HG03378 (cell line): ENCODE data around the gene C9orf72.
"Not testable (repeated sequence)": the region's sequence is repeated elsewhere in the genome, so short reads cannot be mapped to it uniquely, and the experiment has no call there.

Source experiments
- ATAC-seq: cut with Tn5 transposase; IDR thresholded peaks from one replicate; pipeline ENCODE4 v1.9.1; 2021; ENCODE audit warnings: mild to moderate bottlenecking, moderate library complexity; ENCODE audit not compliant: unreplicated experiment

Gene C9orf72, protein sequence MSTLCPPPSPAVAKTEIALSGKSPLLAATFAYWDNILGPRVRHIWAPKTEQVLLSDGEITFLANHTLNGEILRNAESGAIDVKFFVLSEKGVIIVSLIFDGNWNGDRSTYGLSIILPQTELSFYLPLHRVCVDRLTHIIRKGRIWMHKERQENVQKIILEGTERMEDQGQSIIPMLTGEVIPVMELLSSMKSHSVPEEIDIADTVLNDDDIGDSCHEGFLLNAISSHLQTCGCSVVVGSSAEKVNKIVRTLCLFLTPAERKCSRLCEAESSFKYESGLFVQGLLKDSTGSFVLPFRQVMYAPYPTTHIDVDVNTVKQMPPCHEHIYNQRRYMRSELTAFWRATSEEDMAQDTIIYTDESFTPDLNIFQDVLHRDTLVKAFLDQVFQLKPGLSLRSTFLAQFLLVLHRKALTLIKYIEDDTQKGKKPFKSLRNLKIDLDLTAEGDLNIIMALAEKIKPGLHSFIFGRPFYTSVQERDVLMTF

DNA sequence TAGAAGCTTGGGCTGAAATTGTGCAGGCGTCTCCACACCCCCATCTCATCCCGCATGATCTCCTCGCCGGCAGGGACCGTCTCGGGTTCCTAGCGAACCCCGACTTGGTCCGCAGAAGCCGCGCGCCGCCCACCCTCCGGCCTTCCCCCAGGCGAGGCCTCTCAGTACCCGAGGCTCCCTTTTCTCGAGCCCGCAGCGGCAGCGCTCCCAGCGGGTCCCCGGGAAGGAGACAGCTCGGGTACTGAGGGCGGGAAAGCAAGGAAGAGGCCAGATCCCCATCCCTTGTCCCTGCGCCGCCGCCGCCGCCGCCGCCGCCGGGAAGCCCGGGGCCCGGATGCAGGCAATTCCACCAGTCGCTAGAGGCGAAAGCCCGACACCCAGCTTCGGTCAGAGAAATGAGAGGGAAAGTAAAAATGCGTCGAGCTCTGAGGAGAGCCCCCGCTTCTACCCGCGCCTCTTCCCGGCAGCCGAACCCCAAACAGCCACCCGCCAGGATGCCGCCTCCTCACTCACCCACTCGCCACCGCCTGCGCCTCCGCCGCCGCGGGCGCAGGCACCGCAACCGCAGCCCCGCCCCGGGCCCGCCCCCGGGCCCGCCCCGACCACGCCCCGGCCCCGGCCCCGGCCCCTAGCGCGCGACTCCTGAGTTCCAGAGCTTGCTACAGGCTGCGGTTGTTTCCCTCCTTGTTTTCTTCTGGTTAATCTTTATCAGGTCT, at the start of gene C9orf72:
TSS of gene C9orf72 (minus strand) at position 564 of the 716 bp plus-strand sequence. CDS start 6,361 bp downstream, outside the sequence.
- ATAC-seq: peak; percentile 18

DNA sequence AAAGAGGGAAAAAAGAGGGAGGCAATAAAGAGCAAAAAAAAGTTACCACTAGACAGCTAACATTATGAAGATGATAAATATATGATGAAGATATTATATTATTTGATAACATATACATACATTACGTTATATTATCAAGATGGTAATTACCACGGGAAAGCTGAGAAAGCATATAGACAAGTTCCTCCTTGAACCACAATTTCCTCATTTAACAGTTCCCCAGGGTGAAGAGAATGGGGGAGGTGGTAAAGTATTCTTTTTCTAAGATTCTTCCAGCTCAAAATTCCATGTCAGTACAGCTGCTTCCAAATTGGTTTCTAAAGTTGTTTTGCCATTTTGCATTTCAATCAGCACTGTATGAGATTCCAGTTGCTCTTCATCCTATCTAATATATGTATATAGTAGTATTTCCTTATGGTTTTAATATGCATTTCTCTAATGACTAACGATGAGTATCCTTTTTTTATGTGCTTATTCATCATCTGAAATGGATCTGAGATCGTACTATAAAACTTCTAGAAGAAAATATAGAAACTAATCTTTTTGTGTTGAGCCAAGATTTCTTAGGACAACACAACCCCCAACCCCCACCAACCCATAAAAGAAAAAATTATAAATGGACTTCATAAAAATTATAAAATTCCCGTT, 49.5 kb upstream of the C9orf72 start:
- ATAC-seq: no peak

DNA sequence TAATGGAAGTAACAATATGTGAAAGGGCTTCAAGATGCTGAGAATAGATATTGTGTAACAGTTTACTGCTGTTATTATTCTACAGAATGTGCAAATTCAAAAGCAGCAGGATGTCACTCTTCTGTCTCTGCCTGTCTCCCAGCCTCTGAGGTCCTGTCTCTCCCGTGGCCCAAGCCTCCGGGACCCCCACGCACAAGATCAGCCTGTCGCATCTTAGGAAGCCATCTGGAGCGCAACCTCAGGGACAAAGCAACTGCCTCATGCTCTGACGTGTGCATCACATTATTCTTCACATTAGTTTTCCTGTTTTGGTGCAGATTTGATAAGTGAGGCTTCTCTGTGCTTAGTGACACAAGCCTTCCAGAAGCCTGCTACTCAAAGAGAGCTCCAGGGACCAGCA, 46.5 kb upstream of the C9orf72 start:
- ATAC-seq: no peak

DNA sequence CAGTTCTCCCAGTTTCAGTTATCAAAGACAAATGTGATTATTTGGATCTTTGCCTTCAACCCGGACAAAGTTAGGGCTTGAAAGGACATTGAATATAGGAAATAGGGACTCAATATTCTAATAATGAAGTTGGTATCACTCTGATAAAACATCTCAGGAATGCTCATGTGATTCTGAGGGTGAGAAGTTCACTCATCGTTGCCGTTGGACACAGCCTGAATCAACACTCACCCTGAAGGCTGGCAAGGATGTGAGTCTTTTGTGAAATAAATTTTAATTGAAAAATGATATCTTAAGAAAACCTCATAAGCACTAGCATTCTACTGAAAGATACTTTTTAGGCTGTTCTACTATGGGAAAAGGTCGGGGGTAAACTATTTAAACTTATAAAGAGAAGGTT, 44.8 kb upstream of the C9orf72 start:
- ATAC-seq: no peak

DNA sequence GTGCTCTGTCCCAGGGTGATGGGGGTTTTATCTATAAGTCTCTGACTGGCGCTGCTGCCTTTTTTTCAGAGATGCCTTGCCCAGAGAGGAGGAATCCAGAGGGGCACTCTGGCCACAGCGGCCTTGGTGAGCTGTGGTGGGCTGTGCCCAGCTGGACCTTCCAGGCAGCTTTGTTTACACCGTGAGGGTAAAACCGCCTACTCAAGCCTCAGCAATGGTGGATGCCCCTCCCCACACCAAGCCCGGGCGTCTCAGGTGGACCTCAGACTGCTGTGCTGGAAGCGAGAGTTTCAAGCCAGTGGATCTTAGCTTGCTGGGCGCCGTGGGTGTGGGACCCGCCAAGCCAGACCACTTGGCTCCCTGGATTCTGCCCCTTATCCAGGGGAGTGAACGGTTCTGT, 41.3 kb upstream of the C9orf72 start:
- no peak for ATAC-seq

DNA sequence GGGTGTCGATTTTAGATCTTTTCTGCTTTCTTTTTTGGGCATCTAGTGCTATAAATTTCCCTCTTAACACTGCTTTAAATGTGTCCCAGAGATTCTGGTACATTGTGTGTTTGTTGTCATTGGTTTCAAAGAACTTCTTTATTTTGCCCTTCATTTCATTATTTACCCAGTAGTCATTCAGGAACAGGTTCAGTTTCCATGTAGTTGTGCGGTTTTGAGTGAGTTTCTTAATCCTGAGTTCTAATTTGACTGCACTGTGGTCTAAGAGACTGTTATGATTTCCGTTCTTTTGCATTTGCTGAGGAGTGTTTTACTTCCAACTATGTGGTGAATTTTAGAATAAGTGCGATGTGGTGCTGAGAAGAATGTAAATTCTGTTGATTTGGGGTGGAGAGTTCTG, 38.8 kb upstream of the C9orf72 start:
- ATAC-seq: not testable (repeated sequence)

DNA sequence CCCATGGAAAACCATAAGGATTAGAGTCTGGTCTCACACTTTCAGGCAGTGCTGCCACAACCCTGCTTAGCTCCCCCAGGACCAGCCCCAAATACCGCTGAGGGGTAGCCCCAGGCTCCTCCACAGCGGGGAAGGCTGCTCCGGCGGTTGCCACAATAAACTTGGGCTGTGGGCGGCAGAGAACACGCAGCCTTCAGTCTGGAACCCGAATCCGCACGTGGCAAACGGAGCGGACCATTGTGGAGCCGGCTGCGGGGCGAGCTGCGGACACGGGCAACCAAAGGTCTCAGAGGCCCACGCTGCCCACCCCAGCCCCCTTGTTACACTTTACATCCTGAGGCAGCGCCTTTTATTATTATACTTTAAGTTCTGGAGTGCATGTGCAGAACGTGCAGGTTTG, 37.3 kb upstream of the C9orf72 start:
- no peak for ATAC-seq

DNA sequence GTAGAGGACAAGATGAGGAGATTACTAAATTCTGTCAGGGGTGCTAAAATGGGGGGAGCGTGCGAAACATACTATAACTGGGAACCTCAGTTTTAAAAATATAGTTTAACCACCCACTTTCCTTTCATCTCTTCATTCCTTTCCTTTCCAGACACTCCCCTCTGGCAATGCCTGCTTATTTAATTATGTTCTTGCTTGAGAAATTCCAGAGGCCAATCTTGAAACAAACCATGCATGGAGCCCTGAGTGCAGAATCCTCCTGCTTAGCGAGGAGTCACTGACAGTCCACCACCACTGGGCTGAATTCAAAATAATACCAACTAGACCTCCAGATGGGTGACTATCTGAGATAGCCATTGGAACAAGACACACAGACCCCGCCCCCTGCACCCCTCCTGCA, 29.7 kb upstream of the C9orf72 start:
- ATAC-seq: no peak

DNA sequence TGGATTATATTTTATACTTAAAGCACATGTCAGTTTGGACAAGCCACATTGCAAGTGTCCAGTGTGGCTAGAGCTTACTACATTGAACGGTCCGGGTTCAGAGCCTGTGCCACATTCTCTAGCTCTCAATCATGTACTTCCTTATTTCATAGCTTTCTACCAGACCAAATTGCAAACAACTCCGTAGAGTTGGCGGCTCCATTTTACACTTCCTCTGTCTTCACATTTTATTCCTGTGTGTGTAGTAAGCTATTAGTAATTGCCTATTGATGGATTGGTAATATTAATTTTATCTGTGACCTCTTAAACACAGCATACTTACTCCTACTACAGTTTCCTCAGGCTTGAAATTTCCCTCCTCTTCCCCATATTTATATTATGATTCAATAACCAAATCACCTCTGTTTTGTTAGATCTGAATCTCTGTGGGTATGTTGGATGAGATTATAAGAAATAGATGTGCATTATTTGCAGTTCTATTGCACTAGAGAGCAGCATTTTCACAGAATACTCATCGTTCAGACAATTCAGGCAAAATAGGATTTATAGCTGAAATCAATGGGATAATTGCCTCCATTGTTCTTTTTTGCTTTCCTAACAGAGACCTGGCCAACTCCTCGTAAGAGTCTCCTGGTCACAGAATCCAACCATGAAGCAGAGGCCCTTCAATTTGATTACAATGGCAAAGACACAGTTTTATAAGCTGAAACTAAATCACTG, 29.0 kb upstream of the C9orf72 start:
- ATAC-seq: no peak

DNA sequence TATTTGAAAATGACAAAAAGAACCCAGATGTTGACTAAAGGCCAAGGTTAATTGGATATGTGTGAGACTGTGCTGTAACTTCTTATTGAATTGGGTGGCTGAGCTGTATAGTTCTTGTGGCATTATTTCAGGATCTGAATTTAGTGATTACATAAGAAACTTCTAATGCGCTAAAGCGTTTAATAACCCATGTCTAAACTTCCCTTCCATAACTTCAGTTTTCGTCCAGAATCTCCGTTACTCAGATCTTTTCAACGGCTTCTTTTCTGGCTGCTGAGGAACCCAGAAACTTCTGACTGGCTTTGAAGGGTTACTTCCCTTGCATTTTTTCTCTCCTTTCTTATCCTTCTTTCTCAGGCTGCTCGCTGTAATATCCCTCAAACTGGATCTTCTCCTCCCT, 28.1 kb upstream of the C9orf72 start:
- ATAC-seq: no peak

DNA sequence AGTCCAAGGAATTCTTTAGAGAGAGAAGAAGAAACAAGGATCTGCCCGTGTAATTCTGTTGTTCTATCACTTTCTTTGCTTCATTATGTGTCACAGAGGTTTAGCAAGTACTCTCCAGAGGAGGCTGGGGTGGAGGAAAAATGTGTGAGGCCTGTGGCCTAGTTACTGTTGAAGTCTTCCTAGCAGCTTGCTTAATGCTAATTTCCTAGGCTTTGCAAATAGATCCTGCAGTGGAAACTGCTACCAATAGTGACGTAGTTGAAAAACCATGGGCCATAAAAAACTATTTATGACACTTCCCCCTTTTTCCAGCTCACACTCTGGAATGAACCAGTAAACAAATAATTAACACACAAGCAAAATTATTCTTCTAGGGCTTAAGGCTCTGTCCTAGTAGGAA, 27.0 kb upstream of the C9orf72 start:
- no peak for ATAC-seq

DNA sequence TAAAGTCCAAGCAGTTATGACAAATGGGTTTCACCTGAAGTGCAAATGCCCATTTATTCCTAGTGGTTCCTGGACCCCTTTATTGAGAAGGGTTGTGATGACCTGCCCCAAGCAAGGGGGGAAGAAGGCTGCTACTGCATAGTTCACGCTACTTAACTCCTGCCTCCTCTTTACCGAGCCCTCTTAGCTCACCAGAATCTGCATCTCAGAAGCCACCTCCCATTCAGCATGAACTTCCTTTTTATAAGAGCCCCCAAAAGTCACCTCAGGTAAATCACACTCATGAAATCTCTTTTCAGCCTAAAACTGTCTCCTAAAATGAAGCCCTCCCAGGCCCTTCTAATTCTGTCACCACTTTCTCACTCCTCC, 26.6 kb upstream of the C9orf72 start:
- no peak for ATAC-seq

DNA sequence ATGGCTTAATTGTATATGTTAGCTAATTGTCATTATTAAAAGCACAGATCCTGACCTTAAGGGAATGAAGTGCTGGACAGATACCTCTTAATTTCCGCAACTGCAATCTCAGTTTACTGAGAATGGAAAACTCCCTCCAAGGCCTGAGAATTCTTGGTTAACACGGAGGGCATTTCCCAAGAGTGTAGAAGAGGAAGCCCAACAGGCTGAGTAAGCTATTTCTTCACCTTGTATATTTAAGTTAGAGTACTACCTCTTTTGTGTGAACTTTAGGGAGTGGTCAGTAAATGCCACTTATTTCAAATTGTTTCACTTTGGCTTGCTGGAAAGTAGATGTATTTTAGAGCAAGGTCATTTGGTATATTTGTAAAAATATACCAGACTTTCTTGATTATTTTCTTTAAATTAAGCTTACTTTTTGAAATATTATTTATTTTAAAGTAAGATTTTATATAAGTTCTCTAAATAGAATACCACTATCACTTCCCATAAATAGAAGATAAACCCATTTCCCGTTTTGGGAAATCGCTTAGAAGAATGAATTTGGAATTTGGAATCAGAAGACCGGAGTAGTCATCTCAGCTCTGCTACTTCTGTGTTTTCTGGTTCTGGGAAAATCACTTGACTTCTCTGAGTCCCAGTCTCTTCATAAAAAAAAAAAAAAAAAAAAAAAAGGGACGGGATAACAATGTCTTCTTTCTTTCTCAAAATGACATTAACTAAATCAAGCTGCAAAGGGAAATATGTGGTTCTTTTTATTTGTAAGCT, 26.0 kb upstream of the C9orf72 start:
- ATAC-seq: no peak

DNA sequence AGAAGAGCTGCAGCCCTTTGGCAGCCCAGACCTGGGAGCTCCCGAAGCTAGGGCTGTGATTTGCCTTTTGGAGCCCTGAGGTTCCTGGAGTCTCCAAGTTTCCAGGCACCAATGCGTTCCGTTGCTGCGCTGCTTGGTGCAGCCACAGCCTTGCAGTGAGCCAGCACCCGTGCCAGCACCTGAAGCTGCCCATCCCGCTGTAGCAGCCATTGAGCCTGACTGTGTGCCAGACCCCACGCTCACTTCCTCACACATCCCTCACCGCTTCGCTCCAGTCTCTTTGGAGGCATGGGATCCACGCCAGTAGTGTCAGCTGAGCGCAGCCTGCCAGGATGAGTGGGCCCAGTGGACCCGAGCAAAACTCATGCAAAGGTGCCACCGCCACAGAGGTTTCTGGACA, 22.5 kb upstream of the C9orf72 start:
- no peak for ATAC-seq

DNA sequence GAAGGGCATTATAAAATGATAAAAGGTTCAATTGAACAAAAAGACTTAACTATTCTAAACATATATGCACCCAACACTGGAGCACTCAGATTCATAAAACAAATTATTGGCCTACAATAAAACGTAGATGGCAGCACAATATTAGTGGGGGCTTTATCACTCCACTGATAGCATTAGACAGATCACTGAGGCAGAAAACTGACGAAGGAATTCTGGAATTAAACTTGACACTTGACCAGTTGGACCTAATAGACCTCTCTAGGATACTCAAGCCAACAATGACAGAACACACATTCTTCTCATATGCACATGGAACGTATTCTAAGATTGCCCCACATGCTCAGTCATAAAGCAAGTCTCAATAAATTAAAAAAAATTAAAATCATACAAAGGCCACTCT, 18.4 kb upstream of the C9orf72 start:
- ATAC-seq: no peak

DNA sequence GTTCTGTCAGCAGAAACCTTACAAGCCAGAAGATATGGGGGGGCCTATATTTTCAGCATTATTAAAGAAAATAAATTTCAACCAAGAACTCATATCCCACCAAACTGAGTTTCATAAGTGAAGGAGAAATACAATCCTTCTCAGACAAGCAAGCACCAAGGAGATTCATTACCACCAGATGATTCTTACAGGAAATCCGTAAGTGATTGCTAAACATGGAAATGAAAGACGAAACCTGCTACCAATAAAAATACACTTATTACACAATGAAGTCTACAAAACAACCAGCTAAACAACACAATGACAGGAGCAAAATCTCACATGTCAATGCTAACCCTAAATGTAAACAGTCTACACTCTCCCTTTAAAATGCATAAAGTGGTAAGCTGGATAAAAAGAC, 17.8 kb upstream of the C9orf72 start:
- ATAC-seq: no peak

DNA sequence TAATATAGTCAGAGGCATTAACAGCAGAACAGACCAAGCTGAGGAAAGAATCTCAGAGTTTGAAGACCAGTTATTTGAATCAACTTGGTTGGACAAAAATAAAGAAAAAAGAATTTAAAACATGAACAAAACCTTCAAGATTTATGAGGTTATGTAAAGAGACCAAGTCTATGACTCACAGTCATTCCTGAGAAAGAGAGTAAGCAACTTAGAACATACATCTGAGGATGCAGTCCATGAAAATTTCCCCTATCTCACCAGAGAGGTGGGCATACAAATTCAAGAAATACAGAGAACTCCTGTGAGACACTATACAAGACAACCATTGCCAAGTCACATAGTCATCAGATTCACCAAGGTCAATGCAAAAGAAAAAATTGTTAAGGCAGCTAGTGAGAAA, 17.4 kb upstream of the C9orf72 start:
- no peak for ATAC-seq

DNA sequence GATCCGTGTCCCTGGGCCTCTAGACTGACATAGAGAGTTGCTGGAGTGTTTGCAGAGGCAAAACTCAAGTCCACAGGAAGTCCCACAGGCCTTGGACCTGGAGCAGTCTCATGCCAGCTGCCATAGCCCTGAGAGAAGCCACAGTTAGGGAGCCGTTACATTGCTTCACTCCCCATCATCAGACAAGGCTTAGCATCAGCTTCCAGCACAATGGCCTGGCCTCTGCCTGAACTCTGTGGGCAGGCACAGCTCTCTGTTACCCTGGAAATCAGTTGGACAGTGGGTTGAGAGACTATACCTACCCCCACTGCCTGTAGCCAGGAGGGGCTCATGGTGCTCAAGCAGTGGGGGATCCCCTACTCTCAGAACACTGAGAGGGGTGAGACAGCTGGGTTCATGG, 16.2 kb upstream of the C9orf72 start:
- no peak for ATAC-seq

DNA sequence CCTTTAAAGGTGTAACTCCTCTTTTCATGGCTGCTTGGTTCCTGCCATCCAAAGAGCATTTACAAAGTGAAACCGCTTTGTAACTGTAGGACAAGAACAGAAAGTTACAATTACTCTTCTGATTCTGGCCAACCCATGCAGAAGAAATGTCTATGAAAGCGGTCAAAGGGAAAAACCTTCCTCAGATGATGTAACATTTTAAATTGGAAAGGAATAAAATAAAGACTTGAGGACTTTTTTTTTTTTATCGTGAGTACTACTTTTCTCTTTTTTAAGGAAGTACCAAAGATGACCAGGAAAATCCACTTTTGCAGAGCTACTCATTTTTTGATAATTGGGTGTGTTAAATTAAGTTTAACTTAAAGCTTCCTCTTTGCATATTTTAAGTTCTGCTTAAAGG, 13.0 kb upstream of the C9orf72 start:
- no peak for ATAC-seq

DNA sequence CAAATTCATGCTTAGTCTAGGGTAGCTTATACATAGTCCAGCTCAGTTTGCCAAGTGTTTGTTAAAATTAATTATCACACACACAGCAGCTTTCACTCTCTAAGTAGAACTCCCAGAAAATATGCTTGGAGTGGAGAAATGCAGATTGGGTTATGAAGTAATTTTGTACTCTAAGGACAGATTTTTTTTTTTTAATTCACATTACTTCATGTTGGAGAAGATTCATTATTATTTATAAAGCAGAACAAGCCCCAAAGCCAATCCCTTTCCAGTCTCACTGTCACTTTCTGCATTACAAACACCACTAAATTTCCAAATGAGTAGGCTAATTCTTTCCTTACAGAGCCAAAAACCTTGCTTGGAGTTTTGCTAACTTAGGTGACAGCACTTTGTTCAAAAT, 11.7 kb upstream of the C9orf72 start:
- no peak for ATAC-seq
